Bronchial epithelial cell (primary cell): Measurements from ENCODE around the gene ZNF302. TPM values are rescaled to one million over a fixed set of nuclear protein-coding genes. Genes with fewer than 3 reads are reported as not detected.
"Not testable (repeated sequence)": the region's sequence is repeated elsewhere in the genome, so short reads cannot be mapped to it uniquely, and the experiment has no call there.

Source experiments
- DNase-seq: peaks from one replicate; pipeline ENCODE4 v3.0.0-alpha.2; 2010; ENCODE audit warnings: low read depth
- FAIRE-seq: peaks from 2 replicates; lab custom pipeline; 2011; peaks lifted over from hg19 to GRCh38; lab: Jason Lieb, UNC
- H3K27me3 ChIP-seq: 2 replicates; pipeline ENCODE4 v1.5.1; 2011; ENCODE audit warnings: low read length; ENCODE audit not compliant: control insufficient read depth, insufficient read depth
- H3K36me3 ChIP-seq: 2 replicates; pipeline ENCODE4 v1.5.1; 2011; ENCODE audit warnings: low read length; ENCODE audit not compliant: control insufficient read depth, insufficient read depth
- H3K4me3 ChIP-seq: 2 replicates; pipeline ENCODE4 v1.5.1; 2011; ENCODE audit warnings: mild to moderate bottlenecking, low read depth, low read length, control low read depth
- CTCF ChIP-seq: IDR thresholded peaks from 2 replicates; pipeline ENCODE4 v1.5.1; 2011; ENCODE audit warnings: mild to moderate bottlenecking, moderate library complexity, low read length, control low read depth, inconsistent platforms; ENCODE audit not compliant: insufficient read depth, severe bottlenecking
- total RNA-seq: library from RNA; depleted of rRNA; stranded (reverse); fragments of >200 nt; gene quantifications from 2 replicates; pipeline ENCODE4 v1.2.1, GENCODE V29; 2014

The ZNF302 gene
- total RNA-seq, 1 donor from 2014 or later = 7.4 TPM

GRCh38 chr19:34667349-34668076 is 10.0 kb upstream of the ZNF302 start:
- FAIRE-seq (no peak), DNase-seq (no peak)
- no peaks in the 10 kb centered on the region for H3K27me3 ChIP-seq
- no peaks in the 10 kb centered on the region for H3K36me3 ChIP-seq
- H3K4me3 ChIP-seq = peak overlapping the region; percentile 36
- TF ChIP-seq CTCF = no peak

GRCh38 chr19:34668077-34668689 is 9.3 kb upstream of the ZNF302 start:
- not testable (repeated sequence) for H3K36me3 ChIP-seq, H3K27me3 ChIP-seq, FAIRE-seq, H3K4me3 ChIP-seq, DNase-seq

- FAIRE-seq, DNase-seq, H3K36me3 ChIP-seq: not testable (repeated sequence)
Measured at GRCh38 chr19:34668690-34669089, 8.8 kb upstream of the ZNF302 start.

GRCh38 chr19:34669305-34669704 is 8.2 kb upstream of the ZNF302 start:
- Histone ChIP-seq H3K36me3 (no peaks in the 10 kb centered on the region), H3K4me3 (no peak overlapping the region), H3K27me3 (no peaks in the 10 kb centered on the region)
- DNase-seq (no peak), FAIRE-seq (no peak)
- TF ChIP-seq CTCF = no peak

More at GRCh38 chr19:34668690-34669089, 8.8 kb upstream of the ZNF302 start:
- H3K27me3 ChIP-seq, H3K4me3 ChIP-seq: not testable (repeated sequence)

GRCh38 chr19:34671972-34672371 is 5.5 kb upstream of the ZNF302 start:
- Histone ChIP-seq H3K4me3 (no peak overlapping the region), H3K27me3 (no peaks in the 10 kb centered on the region), H3K36me3 (no peaks in the 10 kb centered on the region)
- DNase-seq (no peak), FAIRE-seq (no peak)
- TF ChIP-seq CTCF = no peak

- Histone ChIP-seq H3K4me3 (no peak overlapping the region), H3K27me3 (no peaks in the 10 kb centered on the region), H3K36me3 (no peaks in the 10 kb centered on the region)
- FAIRE-seq = no peak
- no peak for TF ChIP-seq CTCF
- DNase-seq = no peak
Measured at GRCh38 chr19:34673590-34673989, 3.9 kb upstream of the ZNF302 start.
